ENCODE measurements around the gene POP5.
"Not testable (repeated sequence)": the region's sequence is repeated elsewhere in the genome, so short reads cannot be mapped to it uniquely, and the experiment has no call there.

Gene POP5

DNA sequence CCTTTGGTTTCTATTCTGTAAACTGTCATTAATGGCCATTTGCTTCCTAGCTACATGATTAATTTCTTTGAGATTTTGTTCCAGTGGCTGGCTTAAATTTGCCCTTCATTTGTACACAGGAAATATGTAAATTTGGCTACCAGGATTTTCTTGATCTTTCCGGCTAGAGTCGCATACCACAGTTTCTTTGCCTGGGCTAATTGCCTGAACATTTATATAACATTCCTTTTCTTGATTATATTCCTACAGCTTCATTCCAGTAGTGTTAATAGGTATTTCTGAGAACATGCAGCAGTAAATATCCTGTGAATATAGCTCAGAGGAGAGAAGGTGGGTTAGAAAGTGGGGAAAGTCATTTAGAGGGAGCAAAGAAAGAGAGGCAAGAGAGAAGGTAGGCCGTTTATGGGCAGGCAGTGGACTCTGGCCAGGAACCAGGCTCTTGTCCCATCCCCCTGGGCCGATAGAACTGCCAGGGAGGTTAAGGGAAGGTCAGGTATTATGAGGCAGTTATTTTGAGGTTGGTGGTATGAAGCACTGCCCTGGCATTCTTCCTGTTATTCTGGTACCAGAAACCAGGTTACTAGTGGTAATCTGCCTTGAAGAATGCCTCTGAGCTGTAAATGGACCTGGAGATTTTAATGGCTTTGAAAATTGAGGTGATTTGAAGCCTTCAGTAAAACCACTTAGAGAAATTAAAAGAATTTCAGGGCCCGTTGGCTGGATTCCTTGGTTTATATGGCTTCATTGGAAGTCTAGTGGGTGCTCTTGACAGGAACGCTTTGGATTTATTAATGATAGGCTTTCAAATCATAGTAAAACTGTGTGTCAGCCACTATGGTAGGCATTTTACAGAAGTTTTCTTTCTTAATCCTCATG, 42.7 kb downstream of the POP5 start:
- DNase-seq (ENCODE audit: low read depth in 2 of 2): no peak

GRCh38 chr12:120537856-120538220, 43.4 kb downstream of the POP5 start:
- no peak for DNase-seq (ENCODE audit: low read depth in 2 of 2)

GRCh38 chr12:120536064-120536791, 45.0 kb downstream of the POP5 start:
- DNase-seq (ENCODE audit: low read depth in 2 of 2): no peak

GRCh38 chr12:120534703-120535655, 46.2 kb downstream of the POP5 start:
- peak; percentile 26 for DNase-seq (ENCODE audit: low read depth in 2 of 2)

DNA sequence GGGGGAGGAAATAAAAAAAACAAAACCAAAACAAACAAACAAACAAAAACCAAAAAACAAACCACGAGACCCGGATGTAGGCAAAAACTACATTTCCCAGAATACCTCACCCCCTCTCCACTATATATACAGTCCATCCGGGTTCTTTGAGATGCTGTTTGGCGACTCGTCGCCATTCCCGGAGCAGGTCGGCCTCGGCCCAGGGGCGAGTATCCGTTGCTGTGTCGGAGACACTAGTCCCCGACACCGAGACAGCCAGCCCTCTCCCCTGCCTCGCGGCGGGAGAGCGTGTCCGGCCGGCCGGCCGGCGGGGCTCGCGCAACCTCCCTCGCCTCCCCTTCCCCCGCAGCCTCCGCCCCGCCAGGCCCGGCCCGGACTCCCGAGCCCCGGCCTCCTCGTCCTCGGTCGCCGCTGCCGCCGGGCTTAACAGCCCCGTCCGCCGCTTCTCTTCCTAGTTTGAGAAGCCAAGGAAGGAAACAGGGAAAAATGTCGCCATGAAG, 46.9 kb downstream of the POP5 start, which contains the start of gene RNF10:
Gene RNF10 (plus strand): TSS at position 154 of the 500 bp plus-strand sequence. CDS start 456 bp downstream, outside the sequence.
- DNase-seq (ENCODE audit: low read depth in 2 of 2): peak; percentile 40 to 49

- no peak for DNase-seq (ENCODE audit: low read depth in 2 of 2)
These were observed 48.4 kb downstream of the POP5 start for GRCh38 chr12:120532701-120533238.

- DNase-seq (ENCODE audit: low read depth in 2 of 2): not testable (repeated sequence)
These were observed 50.8 kb downstream of the POP5 start for GRCh38 chr12:120530418-120530761.

DNA sequence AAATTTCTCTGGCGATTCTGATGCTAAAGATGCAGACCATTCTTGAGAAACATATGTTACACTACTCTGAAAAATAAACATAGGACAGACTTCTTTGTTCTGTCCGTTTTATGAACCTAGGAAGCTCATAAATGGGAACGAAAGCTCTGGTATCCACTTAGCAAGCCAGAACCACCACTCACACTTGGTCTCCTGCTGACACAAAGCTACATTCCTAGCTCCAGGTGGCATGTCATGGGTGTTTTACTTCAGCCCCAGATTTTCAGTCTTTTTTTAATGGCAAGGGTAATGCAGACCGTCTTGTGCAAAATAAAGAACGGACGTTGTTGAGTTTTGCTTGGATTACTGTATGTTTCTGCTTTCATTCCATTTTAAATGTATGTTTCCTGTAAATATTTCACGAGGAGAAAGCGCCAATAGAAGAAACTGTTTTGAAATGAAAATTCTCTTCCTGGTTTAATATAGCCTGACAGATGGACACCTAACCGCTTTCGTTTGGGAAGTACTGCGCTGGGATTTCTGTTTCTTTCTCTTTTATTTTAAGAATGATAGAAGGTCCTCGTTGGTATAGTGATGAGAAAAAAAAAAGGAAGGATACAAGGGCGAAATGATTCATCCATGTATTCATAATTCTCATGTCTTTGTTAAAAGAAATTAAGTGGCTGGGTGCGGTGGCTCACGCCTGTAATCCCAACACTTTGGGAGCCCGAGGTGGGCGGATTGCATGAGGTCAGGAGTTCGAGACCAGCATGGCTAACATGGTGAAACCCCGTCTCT, 51.4 kb downstream of the POP5 start:
- DNase-seq (ENCODE audit: low read depth in 2 of 2): no peak

DNA sequence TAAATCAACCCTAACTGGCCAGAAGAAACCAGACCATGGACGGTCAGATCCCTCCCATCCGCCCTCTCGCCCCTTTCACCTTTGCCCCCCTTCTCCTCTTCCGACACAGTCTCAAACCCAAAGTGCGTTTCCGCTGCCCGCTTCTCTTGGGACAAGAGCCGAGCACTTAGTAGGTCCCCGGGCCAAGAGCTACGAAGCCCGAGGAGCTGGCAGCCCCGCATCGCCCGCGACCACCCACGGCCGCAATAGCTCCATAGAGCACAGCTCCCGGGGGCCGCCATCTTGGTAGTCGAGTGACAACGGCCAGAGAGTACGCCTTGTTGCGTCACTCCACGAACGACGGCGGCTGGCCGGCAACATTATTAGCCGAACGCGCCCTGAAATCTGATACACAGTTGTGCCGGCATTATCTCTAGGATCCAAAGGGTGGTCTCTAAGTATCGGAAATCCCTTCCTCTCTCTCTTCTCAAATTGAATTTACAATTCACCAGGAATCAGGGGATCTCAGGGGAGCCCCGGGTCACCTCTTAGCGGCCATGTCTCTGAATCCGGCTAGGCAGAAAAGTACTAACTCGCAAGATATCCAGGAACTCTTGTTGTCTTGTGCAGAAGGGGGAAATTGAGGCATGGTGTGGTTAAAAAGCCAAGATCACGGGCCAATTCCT, 52.2 kb downstream of the POP5 start, which contains the start of gene COQ5:
Gene COQ5 (minus strand): TSS at position 298 of the 665 bp plus-strand sequence. CDS start 17 bp downstream, at position 281.
- DNase-seq (ENCODE audit: low read depth in 2 of 2): peak; percentile 74
